ENCODE measurements around the gene EFCAB9.
A peak's percentile ranks its signal among the peaks of the same experiment; 100 is the strongest.

EFCAB9 gene

DNA sequence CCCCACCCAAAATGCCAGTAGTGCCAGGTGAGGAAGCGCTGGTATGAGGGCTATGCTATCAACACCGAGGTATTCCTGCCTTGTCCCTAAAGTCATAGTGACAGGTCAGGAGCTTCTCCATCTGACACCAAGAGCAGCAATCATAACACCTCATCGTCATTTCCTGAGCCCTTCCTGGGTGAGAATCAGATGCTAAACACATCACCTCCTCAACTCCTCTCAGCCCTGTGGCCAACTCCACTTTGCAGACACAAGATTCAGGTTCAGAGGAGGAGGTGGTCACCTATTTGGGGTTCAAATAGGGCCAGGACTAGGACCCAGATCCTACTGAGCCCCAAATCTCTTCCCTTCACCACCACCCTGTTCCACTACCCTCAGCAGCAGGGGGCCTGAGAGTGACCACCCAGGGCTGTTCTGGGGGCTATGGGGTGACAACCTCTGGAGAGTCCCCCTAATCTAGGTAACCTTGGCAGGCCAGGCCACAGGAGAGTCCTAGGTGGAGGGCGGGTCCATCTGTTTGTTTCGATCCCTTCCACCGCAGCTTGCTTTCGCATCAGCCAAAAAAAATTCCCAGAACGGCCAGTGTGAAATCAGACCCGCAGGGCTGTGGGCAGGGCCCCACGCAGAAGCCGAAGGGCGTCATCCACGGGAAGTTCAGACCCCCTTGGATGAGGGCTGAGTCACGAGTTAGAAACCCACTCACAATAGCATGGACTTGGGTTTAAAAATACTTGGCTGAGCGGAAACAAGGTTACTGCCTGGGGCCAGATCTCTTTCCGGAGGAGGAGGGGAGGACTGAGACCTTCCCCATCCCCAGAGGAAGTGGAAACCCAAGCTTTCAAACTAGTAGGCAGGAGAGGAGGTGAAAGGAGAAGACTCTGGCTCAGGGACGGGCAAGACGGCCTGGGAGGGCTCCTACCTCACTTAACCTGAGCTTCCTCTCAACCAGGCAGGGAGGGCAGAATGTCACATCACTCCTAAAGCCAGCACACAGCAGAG lies 14.7 kb upstream of the EFCAB9 start:
- H3K27ac ChIP-seq (replicated peaks): peak overlapping the region; percentile 82
- TF ChIP-seq, protein P1, sequence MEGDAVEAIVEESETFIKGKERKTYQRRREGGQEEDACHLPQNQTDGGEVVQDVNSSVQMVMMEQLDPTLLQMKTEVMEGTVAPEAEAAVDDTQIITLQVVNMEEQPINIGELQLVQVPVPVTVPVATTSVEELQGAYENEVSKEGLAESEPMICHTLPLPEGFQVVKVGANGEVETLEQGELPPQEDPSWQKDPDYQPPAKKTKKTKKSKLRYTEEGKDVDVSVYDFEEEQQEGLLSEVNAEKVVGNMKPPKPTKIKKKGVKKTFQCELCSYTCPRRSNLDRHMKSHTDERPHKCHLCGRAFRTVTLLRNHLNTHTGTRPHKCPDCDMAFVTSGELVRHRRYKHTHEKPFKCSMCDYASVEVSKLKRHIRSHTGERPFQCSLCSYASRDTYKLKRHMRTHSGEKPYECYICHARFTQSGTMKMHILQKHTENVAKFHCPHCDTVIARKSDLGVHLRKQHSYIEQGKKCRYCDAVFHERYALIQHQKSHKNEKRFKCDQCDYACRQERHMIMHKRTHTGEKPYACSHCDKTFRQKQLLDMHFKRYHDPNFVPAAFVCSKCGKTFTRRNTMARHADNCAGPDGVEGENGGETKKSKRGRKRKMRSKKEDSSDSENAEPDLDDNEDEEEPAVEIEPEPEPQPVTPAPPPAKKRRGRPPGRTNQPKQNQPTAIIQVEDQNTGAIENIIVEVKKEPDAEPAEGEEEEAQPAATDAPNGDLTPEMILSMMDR (IDR thresholded peaks at IDR 0.05; ENCODE audit: insufficient read depth, low read length): no peak
- TF ChIP-seq POLR2AphosphoS5 (IDR thresholded peaks at IDR 0.05; ENCODE audit: low read depth): 0 out of 2 replicates have a peak, but pooled peaks have one; percentile 49
- TF ChIP-seq GABPA (IDR thresholded peaks at IDR 0.05; ENCODE audit: low read depth): peak; percentile 60
- peak; percentile 89 for TF ChIP-seq SPI1 (IDR thresholded peaks at IDR 0.05; ENCODE audit: borderline replicate concordance, low read depth)
- TF ChIP-seq, protein P2, sequence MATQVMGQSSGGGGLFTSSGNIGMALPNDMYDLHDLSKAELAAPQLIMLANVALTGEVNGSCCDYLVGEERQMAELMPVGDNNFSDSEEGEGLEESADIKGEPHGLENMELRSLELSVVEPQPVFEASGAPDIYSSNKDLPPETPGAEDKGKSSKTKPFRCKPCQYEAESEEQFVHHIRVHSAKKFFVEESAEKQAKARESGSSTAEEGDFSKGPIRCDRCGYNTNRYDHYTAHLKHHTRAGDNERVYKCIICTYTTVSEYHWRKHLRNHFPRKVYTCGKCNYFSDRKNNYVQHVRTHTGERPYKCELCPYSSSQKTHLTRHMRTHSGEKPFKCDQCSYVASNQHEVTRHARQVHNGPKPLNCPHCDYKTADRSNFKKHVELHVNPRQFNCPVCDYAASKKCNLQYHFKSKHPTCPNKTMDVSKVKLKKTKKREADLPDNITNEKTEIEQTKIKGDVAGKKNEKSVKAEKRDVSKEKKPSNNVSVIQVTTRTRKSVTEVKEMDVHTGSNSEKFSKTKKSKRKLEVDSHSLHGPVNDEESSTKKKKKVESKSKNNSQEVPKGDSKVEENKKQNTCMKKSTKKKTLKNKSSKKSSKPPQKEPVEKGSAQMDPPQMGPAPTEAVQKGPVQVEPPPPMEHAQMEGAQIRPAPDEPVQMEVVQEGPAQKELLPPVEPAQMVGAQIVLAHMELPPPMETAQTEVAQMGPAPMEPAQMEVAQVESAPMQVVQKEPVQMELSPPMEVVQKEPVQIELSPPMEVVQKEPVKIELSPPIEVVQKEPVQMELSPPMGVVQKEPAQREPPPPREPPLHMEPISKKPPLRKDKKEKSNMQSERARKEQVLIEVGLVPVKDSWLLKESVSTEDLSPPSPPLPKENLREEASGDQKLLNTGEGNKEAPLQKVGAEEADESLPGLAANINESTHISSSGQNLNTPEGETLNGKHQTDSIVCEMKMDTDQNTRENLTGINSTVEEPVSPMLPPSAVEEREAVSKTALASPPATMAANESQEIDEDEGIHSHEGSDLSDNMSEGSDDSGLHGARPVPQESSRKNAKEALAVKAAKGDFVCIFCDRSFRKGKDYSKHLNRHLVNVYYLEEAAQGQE (IDR thresholded peaks at IDR 0.05; ENCODE audit: insufficient replicate concordance, low read depth): no peak
- peak; percentile 65 to 89 for DNase-seq (ENCODE audit: low read depth in 1 of 2, low spot score in 1 of 2)
- peak overlapping the region; percentile 15 for H3K4me3 ChIP-seq (replicated peaks; ENCODE audit: insufficient read depth, low read length)
- H3K27me3 ChIP-seq (ENCODE audit: insufficient read depth, poor library complexity, severe bottlenecking): no peaks in the 10 kb centered on the region

DNA sequence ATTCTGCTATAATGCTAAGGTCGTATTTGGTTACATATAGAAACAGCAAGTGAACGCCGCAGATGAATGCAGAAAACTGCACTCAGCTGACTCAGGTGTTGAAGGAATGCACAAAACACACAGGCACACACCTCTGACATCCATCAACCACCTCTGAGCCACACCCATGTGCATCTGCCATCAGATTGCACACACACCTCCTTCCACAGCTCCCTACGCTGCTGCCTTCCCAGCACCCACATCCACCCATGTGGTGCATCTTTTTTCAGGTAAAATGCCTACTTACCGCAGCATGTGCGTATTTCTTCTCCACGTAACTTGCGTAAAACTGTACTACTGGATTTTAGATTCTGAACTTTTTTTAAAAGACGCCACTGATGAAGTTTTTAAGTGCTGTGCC lies 13.0 kb upstream of the EFCAB9 start:
- Histone ChIP-seq H3K27ac (replicated peaks) (peak overlapping the region; percentile 82; the same call in 1 of the 2 replicates), H3K27me3 (ENCODE audit: insufficient read depth, poor library complexity, severe bottlenecking) (no peaks in the 10 kb centered on the region), H3K4me3 (replicated peaks; ENCODE audit: insufficient read depth, low read length) (no peak overlapping the region)
- no peak for DNase-seq (ENCODE audit: low read depth in 1 of 2, low spot score in 1 of 2)
- no peak for TF ChIP-seq POLR2AphosphoS5 (IDR thresholded peaks at IDR 0.05; ENCODE audit: low read depth)

DNA sequence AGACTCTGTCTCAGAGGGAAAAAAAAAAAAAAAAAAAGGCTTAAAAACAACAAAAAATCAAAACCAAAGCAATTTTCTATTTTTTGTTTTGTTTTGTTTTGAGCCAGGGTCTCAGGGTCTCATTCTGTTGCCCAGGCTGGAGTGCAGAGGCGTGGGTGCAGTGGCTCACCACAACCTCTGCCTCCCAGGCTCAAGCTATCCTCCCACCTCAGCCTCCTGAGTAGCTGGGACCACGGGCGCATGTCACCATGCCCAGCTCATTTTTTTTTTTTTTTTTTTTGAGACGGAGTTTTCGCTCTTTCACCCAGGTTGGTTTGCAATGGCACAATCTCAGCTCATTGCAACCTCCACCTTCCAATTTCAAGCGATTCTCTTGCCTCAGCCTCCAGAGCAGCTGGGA lies 11.7 kb upstream of the EFCAB9 start:
- TF ChIP-seq SPI1 (IDR thresholded peaks at IDR 0.05; ENCODE audit: borderline replicate concordance, low read depth): no peak
- TF ChIP-seq, protein P1 (IDR thresholded peaks at IDR 0.05; ENCODE audit: insufficient read depth, low read length): no peak
- no peak for TF ChIP-seq GABPA (IDR thresholded peaks at IDR 0.05; ENCODE audit: low read depth)
- TF ChIP-seq, protein P2 (IDR thresholded peaks at IDR 0.05; ENCODE audit: insufficient replicate concordance, low read depth): no peak
- TF ChIP-seq POLR2AphosphoS5 (IDR thresholded peaks at IDR 0.05; ENCODE audit: low read depth): no peak
- DNase-seq (ENCODE audit: low read depth in 1 of 2, low spot score in 1 of 2): no peak
- H3K4me3 ChIP-seq (replicated peaks; ENCODE audit: insufficient read depth, low read length): no peak overlapping the region

DNA sequence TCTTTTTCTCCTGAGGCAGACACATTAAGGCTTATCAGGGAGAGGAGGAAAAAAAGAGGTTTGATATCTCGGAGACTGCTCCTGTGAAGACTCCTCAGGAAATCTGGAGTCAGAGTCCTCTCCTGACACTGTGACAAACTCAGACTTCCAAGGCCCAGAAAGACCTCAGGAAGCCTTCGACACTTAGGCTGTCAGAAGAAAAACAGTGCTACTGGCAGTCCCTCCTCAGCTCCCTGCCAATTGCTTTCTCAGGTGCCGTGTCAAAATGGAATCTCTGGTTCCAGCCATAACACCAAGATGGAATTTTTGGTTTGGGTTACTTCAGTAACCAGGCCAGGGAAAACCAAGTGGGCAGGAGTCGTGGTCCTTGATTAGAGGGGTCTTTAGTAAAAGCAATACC lies 10.1 kb upstream of the EFCAB9 start:
- H3K27me3 ChIP-seq (ENCODE audit: insufficient read depth, poor library complexity, severe bottlenecking): no peaks in the 10 kb centered on the region
- no peak for DNase-seq (ENCODE audit: low read depth in 1 of 2, low spot score in 1 of 2)
- H3K27ac ChIP-seq (replicated peaks): peak overlapping the region; percentile 94
- H3K4me3 ChIP-seq (replicated peaks; ENCODE audit: insufficient read depth, low read length): no peak overlapping the region
- TF ChIP-seq, protein P1 (IDR thresholded peaks at IDR 0.05; ENCODE audit: insufficient read depth, low read length): no peak
- no peak for TF ChIP-seq SPI1 (IDR thresholded peaks at IDR 0.05; ENCODE audit: borderline replicate concordance, low read depth)

More for the DNA sequence above, 11.7 kb upstream of the EFCAB9 start:
- H3K27me3 ChIP-seq (ENCODE audit: insufficient read depth, poor library complexity, severe bottlenecking): no peaks in the 10 kb centered on the region
- no peak overlapping the region for H3K27ac ChIP-seq (replicated peaks)

Measured in HL-60 (cell line).